Osteoblast (primary cell): ENCODE results near the gene PEX16. TPM values are rescaled to one million over a fixed set of nuclear protein-coding genes. Genes with fewer than 3 reads are reported as not detected.
A peak's percentile ranks its signal among the peaks of the same experiment; 100 is the strongest.

ENCODE experiments used
- DNase-seq: peaks from one replicate; pipeline ENCODE4 v3.0.0; 2011; ENCODE audit warnings: low spot score, mixed read lengths; ENCODE audit not compliant: insufficient read length; ENCODE audit errors: missing footprints
- H2AFZ ChIP-seq: 2 replicates; pipeline ENCODE4 v1.6.0; 2011; ENCODE audit warnings: mild to moderate bottlenecking, low read length
- H3K27ac ChIP-seq: 2 replicates; pipeline ENCODE4 v1.5.1; 2011; ENCODE audit warnings: mild to moderate bottlenecking, low read depth, low read length, moderate library complexity
- H3K27me3 ChIP-seq: 2 replicates; pipeline ENCODE4 v1.6.0; 2012; ENCODE audit warnings: mild to moderate bottlenecking, control low read depth, inconsistent platforms, low read length, moderate library complexity; ENCODE audit not compliant: insufficient read depth
- H3K36me3 ChIP-seq: 2 replicates; pipeline ENCODE4 v1.5.1; 2011; ENCODE audit warnings: mild to moderate bottlenecking, low read length, control low read depth, moderate library complexity; ENCODE audit not compliant: insufficient read depth
- H3K4me1 ChIP-seq: 2 replicates; pipeline ENCODE4 v1.5.1; 2011; ENCODE audit warnings: mild to moderate bottlenecking, low read length, control low read depth, moderate library complexity; ENCODE audit not compliant: insufficient read depth
- H3K4me2 ChIP-seq: 2 replicates; pipeline ENCODE4 v1.6.0; 2011; ENCODE audit warnings: mild to moderate bottlenecking, low read length; ENCODE audit not compliant: insufficient read depth
- H3K4me3 ChIP-seq: fragments of 200-600 bp; sonication (generic); 3 replicates; pipeline ENCODE4 v1.5.1; 2012; ENCODE audit warnings: mild to moderate bottlenecking, low read length, inconsistent platforms; ENCODE audit not compliant: insufficient read depth
- H3K79me2 ChIP-seq: 2 replicates; pipeline ENCODE4 v1.6.0; 2012; ENCODE audit warnings: mild to moderate bottlenecking, low read length, control low read depth, inconsistent platforms; ENCODE audit not compliant: insufficient read depth
- H3K9me3 ChIP-seq: 2 replicates; pipeline ENCODE4 v1.5.1; 2011; ENCODE audit warnings: low read depth, low read length, control low read depth
- H4K20me1 ChIP-seq: 2 replicates; pipeline ENCODE4 v1.6.0; 2012; ENCODE audit warnings: mild to moderate bottlenecking, low read length, control low read depth; ENCODE audit not compliant: insufficient read depth
- CTCF ChIP-seq: IDR thresholded peaks from 2 replicates; pipeline ENCODE4 v1.5.1; 2011; ENCODE audit warnings: mild to moderate bottlenecking, low read depth, low read length, moderate library complexity; ENCODE audit errors: extremely low read depth
- total RNA-seq: library from RNA; depleted of rRNA; stranded (reverse); fragments of >200 nt; gene quantifications from 2 replicates; pipeline ENCODE4 v1.2.3, GENCODE V29; 2012

Gene PEX16
- total RNA-seq, 1 donor = 28.6 TPM

GRCh38 chr11:45899448-45900174 lies 18.1 kb downstream of the PEX16 start:
- H3K4me1 ChIP-seq = peaks cover 10% of the 10 kb centered on the region
- peaks cover 24% of the 10 kb centered on the region for H3K27me3 ChIP-seq
- H3K79me2 ChIP-seq = no peaks in the 10 kb centered on the region
- H3K36me3 ChIP-seq = peaks cover 3% of the 10 kb centered on the region
- no peaks in the 10 kb centered on the region for H3K9me3 ChIP-seq
- H4K20me1 ChIP-seq = peaks cover 7% of the 10 kb centered on the region
- H3K27ac ChIP-seq = peak overlapping the region; percentile 41
- H2AFZ ChIP-seq = peak overlapping the region; percentile 68
- H3K4me3 ChIP-seq = peak overlapping the region; percentile 71
- peak overlapping the region; percentile 73 for H3K4me2 ChIP-seq
- DNase-seq = peak; percentile 100
- no peak for TF ChIP-seq CTCF

GRCh38 chr11:45899086-45899447 lies 18.6 kb downstream of the PEX16 start:
- Histone ChIP-seq H4K20me1 (peaks cover 7% of the 10 kb centered on the region), H3K27me3 (peaks cover 24% of the 10 kb centered on the region), H3K27ac (peak overlapping the region; percentile 41), H3K36me3 (peaks cover 3% of the 10 kb centered on the region), H2AFZ (no peak overlapping the region), H3K4me3 (peak overlapping the region; percentile 71), H3K4me1 (peaks cover 10% of the 10 kb centered on the region), H3K9me3 (no peaks in the 10 kb centered on the region), H3K79me2 (no peaks in the 10 kb centered on the region), H3K4me2 (peak overlapping the region; percentile 73)
- TF ChIP-seq CTCF = no peak
- no peak for DNase-seq

- no peak for TF ChIP-seq CTCF
- Histone ChIP-seq H2AFZ (no peak overlapping the region), H3K27ac (no peak overlapping the region), H3K4me2 (no peak overlapping the region), H3K4me3 (no peak overlapping the region), H3K4me1 (peaks cover 10% of the 10 kb centered on the region), H3K36me3 (no peaks in the 10 kb centered on the region), H3K9me3 (no peaks in the 10 kb centered on the region), H3K79me2 (no peaks in the 10 kb centered on the region), H3K27me3 (peaks cover 29% of the 10 kb centered on the region), H4K20me1 (peaks cover 10% of the 10 kb centered on the region)
- peak; percentile 74 for DNase-seq
Measured at GRCh38 chr11:45897556-45897955, 20.1 kb downstream of the PEX16 start.

GRCh38 chr11:45896422-45896984 lies 21.2 kb downstream of the PEX16 start:
- no peak for TF ChIP-seq CTCF
- no peak overlapping the region for H3K4me2 ChIP-seq

More at GRCh38 chr11:45896422-45896984, 21.2 kb downstream of the PEX16 start:
- no peak overlapping the region for H3K4me3 ChIP-seq
- H3K79me2 ChIP-seq = no peaks in the 10 kb centered on the region
- no peaks in the 10 kb centered on the region for H3K9me3 ChIP-seq
- peaks cover 10% of the 10 kb centered on the region for H3K4me1 ChIP-seq
- no peaks in the 10 kb centered on the region for H3K36me3 ChIP-seq
- H2AFZ ChIP-seq = no peak overlapping the region
- peaks cover 7% of the 10 kb centered on the region for H4K20me1 ChIP-seq
- DNase-seq = peak; percentile 45
- H3K27ac ChIP-seq = no peak overlapping the region
- peaks cover 29% of the 10 kb centered on the region for H3K27me3 ChIP-seq
